MV-4-11 (cell line): ENCODE results near the gene PDGFD.
"Not testable (repeated sequence)": the region's sequence is repeated elsewhere in the genome, so short reads cannot be mapped to it uniquely, and the experiment has no call there.

Experiments used
- DNase-seq: peaks from one replicate; lab custom pipeline; 2025; lab: John Stamatoyannopoulos, UW

Gene PDGFD

GRCh38 chr11:104054911-104055529, 108.9 kb downstream of the PDGFD start:
- no peak for DNase-seq

GRCh38 chr11:104053743-104054478, 110.0 kb downstream of the PDGFD start:
- DNase-seq, result no peak

DNA sequence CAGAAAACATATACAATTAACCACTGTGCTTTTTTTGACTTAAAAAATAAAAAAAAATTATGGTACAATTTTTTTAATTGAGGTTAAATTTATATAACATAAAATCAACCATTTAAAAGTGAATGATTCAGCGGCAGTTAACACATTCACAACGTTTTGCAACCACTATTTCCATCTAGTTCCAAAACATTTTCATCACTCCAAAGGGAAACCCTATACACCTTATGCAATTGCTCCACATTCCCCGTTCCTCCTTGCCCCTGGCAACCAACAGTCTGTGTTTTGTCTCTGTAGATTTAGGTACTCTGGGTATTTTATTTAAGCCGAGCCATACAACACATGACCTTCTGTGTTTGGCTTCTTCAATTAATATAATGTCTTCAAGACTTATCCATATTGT, 112.2 kb downstream of the PDGFD start:
- DNase-seq, result no peak

GRCh38 chr11:104049116-104049515, 114.8 kb downstream of the PDGFD start:
- peak; percentile 44 for DNase-seq

- not testable (repeated sequence) for DNase-seq
These were observed 117.1 kb downstream of the PDGFD start for GRCh38 chr11:104046858-104047257.

DNA sequence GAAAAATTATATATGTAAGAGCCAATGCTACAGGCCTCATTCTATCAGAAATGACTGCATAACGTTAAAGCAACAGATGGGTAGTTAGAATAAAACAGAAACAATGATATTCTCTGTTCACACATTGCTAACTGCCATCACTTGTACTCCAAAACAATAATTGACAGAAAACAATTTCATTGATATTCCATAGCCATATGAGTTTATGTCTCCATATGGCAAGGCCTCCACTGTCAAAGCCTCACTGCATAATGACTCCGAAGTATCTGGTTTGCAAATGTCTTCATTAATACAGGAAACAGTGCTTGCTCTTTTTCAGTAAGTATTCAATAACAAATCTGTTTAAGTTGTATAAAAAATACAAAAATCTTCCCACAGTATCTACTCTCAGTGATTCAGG, 117.6 kb downstream of the PDGFD start:
- no peak for DNase-seq

DNA sequence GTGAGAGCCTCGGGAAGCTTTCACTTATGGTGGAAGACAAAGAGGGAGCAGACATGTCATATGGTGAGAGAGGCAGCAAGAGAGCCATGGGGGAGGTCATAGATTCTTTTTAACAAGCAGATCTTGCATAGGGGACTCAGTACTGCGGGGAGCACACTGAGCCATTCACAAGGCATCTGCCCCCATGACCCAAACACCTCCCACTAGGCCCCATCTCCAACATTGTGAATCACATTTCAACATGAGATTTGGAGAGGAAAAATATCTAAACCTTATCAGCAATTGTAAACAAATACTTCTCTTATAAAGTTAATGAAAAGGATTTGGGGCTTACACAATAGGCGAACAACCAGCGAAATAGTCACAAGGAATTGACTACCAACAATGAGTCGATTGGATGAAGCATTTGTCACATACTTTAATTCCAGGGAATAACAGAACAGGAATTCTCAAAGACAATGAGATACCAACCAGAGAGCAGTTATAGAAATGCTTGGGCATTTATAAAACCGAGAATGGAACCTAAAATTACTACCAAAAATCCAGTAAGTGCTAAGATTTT, 120.2 kb downstream of the PDGFD start:
- DNase-seq, result no peak

DNA sequence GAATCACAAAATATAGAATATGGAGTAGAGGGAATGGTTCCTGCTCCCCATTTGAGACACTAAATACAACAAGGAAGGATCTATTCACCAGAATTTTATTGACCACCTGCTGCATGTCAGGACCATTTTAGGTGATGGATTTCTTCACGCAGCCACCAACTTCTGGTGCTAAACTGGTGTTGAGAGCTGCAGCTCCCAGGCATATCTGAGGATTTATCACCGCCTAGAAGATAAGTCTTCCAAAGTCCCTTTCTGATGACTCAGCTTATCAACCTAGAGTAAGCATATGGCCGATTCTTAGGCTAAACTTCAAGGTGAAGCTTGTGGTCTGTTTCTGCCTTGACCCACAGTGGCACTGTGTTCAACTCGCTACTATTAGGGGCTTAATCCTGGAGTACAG, 120.8 kb downstream of the PDGFD start:
- no peak for DNase-seq

GRCh38 chr11:104041792-104042191, 122.2 kb downstream of the PDGFD start:
- DNase-seq, result no peak

- DNase-seq, result no peak
These were observed 127.0 kb downstream of the PDGFD start for GRCh38 chr11:104036995-104037394.

DNA sequence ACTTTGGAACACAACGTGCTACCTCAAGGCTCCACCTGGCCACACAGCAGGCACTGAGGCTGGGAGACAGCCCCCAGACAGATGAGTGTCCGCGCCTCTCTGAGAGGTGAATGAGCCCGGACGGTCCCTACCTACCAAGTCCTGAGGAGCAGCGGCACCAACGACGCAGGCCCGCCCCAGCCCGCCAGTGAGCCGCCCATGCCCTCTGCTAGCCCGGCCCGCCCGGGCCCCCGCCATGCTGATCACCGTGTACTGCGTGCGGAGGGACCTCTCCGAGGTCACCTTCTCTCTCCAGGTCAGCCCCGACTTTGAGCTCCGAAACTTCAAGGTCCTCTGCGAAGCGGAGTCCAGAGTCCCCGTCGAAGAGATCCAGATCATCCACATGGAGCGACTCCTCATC, 127.4 kb downstream of the PDGFD start, which contains the start of gene DDI1:
TSS of gene DDI1 (plus strand) at position 53 of the 400 bp plus-strand sequence. CDS start at position 236, 183 bp downstream.
- DNase-seq, result no peak

DNA sequence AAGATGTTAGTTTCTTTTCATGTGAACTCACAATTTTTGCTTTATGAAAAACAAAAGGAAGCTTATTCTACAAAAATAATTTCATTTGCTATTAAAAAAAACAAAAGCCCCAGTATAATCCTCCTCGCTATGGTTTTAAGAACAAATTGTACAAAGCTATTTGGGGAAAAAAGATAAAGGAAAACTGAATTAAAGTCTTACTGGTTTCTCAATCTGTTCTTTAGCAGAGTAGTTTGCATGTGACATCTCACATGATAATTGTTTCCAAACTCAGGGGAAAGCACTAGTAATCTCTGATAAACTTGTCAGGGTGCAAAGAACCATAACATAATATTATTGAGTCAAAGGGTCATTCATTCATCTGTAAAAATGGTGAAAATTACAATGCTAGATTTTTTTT, 130.4 kb downstream of the PDGFD start:
- DNase-seq, result no peak

- no peak for DNase-seq
These were observed 130.8 kb downstream of the PDGFD start for GRCh38 chr11:104033134-104033533.

- no peak for DNase-seq
These were observed 135.3 kb downstream of the PDGFD start for GRCh38 chr11:104028476-104029263.

DNA sequence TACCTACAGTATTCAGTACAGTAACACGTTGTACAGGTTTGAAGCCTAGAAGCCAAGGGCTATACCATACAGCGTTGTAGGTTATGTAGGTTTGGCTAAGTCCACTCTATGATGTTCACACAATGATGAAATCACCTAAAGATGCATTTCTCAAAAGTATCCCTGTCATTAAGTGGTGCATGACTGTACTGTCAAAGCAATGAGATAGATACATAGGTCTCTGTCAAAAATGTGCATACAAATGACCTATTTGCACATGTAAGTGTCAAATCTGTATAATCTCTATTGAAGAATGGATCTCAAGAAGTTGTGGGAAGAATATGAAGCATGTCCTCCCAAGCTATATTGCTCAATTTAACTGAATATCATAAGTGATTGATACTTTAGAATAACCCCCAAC, 139.4 kb downstream of the PDGFD start:
- no peak for DNase-seq

- DNase-seq, result no peak
These were observed 148.1 kb downstream of the PDGFD start for GRCh38 chr11:104015649-104016415.

- DNase-seq, result no peak
These were observed 152.9 kb downstream of the PDGFD start for GRCh38 chr11:104011044-104011443.

- no peak for DNase-seq
These were observed 154.2 kb downstream of the PDGFD start for GRCh38 chr11:104009744-104010143.

DNA sequence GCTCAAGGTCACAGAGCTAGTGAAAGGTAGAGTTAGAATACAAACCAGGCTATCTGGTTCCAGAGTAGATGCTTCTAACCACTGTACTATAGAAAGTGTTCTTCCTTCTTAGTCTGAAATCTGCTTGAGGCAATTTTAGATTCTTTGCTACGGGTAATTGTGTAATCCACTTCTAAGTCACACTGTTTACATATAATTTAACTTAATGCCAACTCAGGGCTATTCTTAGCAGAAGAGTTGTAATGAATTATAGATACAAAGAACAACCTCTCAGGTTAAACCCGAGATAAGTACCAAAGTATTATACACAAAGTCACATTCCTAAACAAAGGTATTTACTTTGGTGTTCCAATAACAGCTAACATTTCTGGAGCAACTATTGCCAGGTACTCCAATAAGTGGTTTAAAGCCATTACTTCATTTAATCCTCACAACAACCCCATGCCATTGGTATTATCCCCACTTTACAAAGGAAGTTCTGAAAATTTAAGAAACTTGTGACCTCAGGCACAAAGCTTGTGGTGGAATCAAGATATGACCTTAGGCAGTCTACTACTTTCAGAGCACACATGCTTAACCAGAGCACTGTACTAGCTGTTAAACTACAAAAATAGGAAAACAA, 158.6 kb downstream of the PDGFD start:
- DNase-seq, result no peak

DNA sequence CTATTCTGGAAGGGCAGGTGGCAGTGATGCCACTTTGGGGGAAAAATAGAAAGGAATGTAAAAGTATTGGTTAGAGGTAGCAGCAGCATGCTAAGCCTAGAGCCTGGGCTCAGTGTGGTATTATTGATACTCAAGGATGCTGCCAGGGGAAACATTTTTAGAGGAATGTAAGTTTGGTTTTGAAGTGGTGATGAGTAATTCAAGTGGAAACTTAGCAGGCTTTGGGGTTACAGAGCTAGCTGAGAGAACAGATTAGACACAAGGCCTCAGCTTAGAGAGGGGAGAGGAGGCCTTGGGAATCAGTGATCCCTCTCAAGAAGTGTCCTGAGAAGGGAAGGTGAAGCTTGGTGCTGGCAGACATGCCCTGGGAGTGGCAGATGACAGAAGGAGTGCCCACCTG, 160.5 kb downstream of the PDGFD start:
- no peak for DNase-seq

- DNase-seq, result no peak
These were observed 162.3 kb downstream of the PDGFD start for GRCh38 chr11:104001561-104002056.
